ENCODE data around the gene COL2A1. TPM values are rescaled to one million over a fixed set of nuclear protein-coding genes. Genes with fewer than 3 reads are reported as not detected.

Gene COL2A1
- polyA plus RNA-seq, 1 donor (not counting 4 experiments of a cell fraction or from before 2014, with no cell fraction given) = 0.03 TPM

GRCh38 chr12:47949441-47950341 lies 54.6 kb downstream of the COL2A1 start:
- Histone ChIP-seq H3K79me2 (ENCODE audit: control insufficient read depth, insufficient read depth, low read length) (no peaks in the 10 kb centered on the region), H2AFZ (ENCODE audit: control insufficient read depth, low read length) (peak overlapping the region; percentile 3), H3K4me2 (ENCODE audit: control insufficient read depth, extremely low read depth, insufficient read depth, low read depth, low read length) (peak overlapping the region; percentile 87), H3K9me1 (ENCODE audit: control insufficient read depth, extremely low read depth, insufficient read depth, low read length) (no peaks in the 10 kb centered on the region), H3K27ac (ENCODE audit: control insufficient read depth, insufficient read depth, low read length) (peak overlapping the region; percentile 89), H3K27me3 (ENCODE audit: control insufficient read depth, extremely low read depth, insufficient read depth, low read length) (no peaks in the 10 kb centered on the region), H3K4me1 (ENCODE audit: control insufficient read depth, extremely low read depth, insufficient read depth, low read length) (peaks cover 84% of the 10 kb centered on the region), H3K4me3 (ENCODE audit: control insufficient read depth in 2 of 3, extremely low read depth in 1 of 3, insufficient read depth in 2 of 3, low read depth in 1 of 3, low read length in 3 of 3) (peak overlapping the region in 2 of 3 experiments; percentile 11 to 29), H3K36me3 (ENCODE audit: control insufficient read depth in 2 of 2, extremely low read depth in 1 of 2, insufficient read depth in 2 of 2, low read length in 2 of 2) (no peaks in the 10 kb centered on the region), H3K9ac (ENCODE audit: control insufficient read depth, extremely low read depth, insufficient read depth, low read length) (peak overlapping the region; percentile 71), H3K9me3 (ENCODE audit: control insufficient read depth, low read depth, low read length) (no peaks in the 10 kb centered on the region), H4K20me1 (ENCODE audit: control insufficient read depth, extremely low read depth, insufficient read depth, low read length) (no peaks in the 10 kb centered on the region)
- TF ChIP-seq EZH2 (IDR thresholded peaks at IDR 0.05; ENCODE audit: low read length) = no peak
- TF ChIP-seq, protein P1, sequence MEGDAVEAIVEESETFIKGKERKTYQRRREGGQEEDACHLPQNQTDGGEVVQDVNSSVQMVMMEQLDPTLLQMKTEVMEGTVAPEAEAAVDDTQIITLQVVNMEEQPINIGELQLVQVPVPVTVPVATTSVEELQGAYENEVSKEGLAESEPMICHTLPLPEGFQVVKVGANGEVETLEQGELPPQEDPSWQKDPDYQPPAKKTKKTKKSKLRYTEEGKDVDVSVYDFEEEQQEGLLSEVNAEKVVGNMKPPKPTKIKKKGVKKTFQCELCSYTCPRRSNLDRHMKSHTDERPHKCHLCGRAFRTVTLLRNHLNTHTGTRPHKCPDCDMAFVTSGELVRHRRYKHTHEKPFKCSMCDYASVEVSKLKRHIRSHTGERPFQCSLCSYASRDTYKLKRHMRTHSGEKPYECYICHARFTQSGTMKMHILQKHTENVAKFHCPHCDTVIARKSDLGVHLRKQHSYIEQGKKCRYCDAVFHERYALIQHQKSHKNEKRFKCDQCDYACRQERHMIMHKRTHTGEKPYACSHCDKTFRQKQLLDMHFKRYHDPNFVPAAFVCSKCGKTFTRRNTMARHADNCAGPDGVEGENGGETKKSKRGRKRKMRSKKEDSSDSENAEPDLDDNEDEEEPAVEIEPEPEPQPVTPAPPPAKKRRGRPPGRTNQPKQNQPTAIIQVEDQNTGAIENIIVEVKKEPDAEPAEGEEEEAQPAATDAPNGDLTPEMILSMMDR (optimal IDR thresholded peaks at IDR 0.05 in 1 of 3, IDR thresholded peaks at IDR 0.05 in 1 of 3, conservative IDR thresholded peaks at IDR 0.05 in 1 of 3; ENCODE audit: extremely low read depth in 1 of 3, insufficient read depth in 2 of 3, low read length in 3 of 3) = peak in 2 of 3 experiments; percentile 92 to 98
- FAIRE-seq (peak; percentile 90), DNase-seq (ENCODE audit: low read depth, low spot score) (peak; percentile 86)
- dilution Hi-C loops (cut with MboI; ENCODE audit: extremely low pct_ligation_motif_present, low sequenced_read_pairs) = no loop called here

DNA sequence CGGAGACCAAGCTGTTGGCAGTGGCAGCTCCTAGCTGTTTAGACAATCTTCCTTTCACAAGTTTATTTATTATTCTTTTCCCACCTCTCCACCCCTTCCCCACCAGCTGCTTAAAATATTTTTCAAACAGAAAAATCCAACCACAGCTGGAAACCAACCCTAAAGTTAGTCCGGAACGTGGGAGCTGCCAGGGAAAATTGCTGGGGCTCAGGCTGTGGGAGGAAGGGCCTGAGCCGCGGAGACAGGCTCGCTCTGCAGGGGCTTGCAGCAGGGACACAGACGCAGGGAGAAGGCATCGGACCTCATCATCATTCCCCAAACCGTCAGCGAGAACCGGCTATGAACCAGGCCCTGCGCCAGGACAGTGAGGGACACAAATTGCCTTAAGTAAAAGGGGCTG lies 56.9 kb downstream of the COL2A1 start:
- dilution Hi-C loops (cut with MboI; ENCODE audit: extremely low pct_ligation_motif_present, low sequenced_read_pairs) = no loop called here
- H3K27ac ChIP-seq (ENCODE audit: control insufficient read depth, insufficient read depth, low read length) = peak overlapping the region; percentile 45
- no peaks in the 10 kb centered on the region for H4K20me1 ChIP-seq (ENCODE audit: control insufficient read depth, extremely low read depth, insufficient read depth, low read length)
- H3K9me1 ChIP-seq (ENCODE audit: control insufficient read depth, extremely low read depth, insufficient read depth, low read length) = no peaks in the 10 kb centered on the region
- H3K4me1 ChIP-seq (ENCODE audit: control insufficient read depth, extremely low read depth, insufficient read depth, low read length) = peaks cover 71% of the 10 kb centered on the region
- H3K36me3 ChIP-seq (ENCODE audit: control insufficient read depth in 2 of 2, extremely low read depth in 1 of 2, insufficient read depth in 2 of 2, low read length in 2 of 2) = no peaks in the 10 kb centered on the region
- TF ChIP-seq, protein P1 (optimal IDR thresholded peaks at IDR 0.05 in 1 of 3, IDR thresholded peaks at IDR 0.05 in 1 of 3, conservative IDR thresholded peaks at IDR 0.05 in 1 of 3; ENCODE audit: extremely low read depth in 1 of 3, insufficient read depth in 2 of 3, low read length in 3 of 3) = no peak
- TF ChIP-seq EZH2 (IDR thresholded peaks at IDR 0.05; ENCODE audit: low read length) = no peak
- no peak overlapping the region for H3K4me3 ChIP-seq (ENCODE audit: control insufficient read depth in 2 of 3, extremely low read depth in 1 of 3, insufficient read depth in 2 of 3, low read depth in 1 of 3, low read length in 3 of 3)
- H3K79me2 ChIP-seq (ENCODE audit: control insufficient read depth, insufficient read depth, low read length) = no peaks in the 10 kb centered on the region
- no peaks in the 10 kb centered on the region for H3K9me3 ChIP-seq (ENCODE audit: control insufficient read depth, low read depth, low read length)
- no peaks in the 10 kb centered on the region for H3K27me3 ChIP-seq (ENCODE audit: control insufficient read depth, extremely low read depth, insufficient read depth, low read length)
- DNase-seq (ENCODE audit: low read depth, low spot score) = no peak
- peak overlapping the region; percentile 61 for H3K9ac ChIP-seq (ENCODE audit: control insufficient read depth, extremely low read depth, insufficient read depth, low read length)
- FAIRE-seq = no peak
- peak overlapping the region; percentile 58 for H3K4me2 ChIP-seq (ENCODE audit: control insufficient read depth, extremely low read depth, insufficient read depth, low read depth, low read length)
- peak overlapping the region; percentile 56 for H2AFZ ChIP-seq (ENCODE audit: control insufficient read depth, low read length)

Measured in keratinocyte (primary cell).